Measurements from ENCODE around the gene GRIN3B. TPM values are rescaled to one million over a fixed set of nuclear protein-coding genes. Genes with fewer than 3 reads are reported as not detected.

Gene GRIN3B
- total RNA-seq, 2 donors from 2014 or later = 0.14 TPM; not detected in 1

DNA sequence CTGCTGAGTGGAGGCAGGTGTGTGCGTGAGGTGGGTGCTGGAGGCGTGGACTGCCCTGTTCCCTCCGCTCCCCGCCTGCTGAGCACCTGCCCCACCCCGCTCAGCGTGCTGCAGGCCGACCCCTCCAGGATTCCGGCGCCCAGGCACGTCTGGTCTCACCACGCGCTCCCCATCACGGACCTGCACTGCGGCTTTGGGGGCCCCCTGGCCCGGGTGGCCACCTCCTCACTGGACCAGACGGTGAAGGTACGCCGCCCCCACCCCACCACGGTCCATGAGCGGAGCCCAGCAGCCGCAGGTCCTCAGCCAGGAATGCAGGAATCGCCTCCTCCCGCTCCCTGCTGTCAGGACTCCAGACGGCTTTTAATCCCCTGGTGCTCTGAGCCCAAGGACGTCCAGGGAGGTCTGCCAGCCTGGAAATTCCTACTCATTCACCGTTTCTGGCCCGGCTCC lies 10.1 kb upstream of the GRIN3B start:
- H3K27ac ChIP-seq = no peak overlapping the region
- H3K4me1 ChIP-seq (ENCODE audit: control insufficient read depth in 1 of 2, low read depth in 2 of 2) = peaks cover under 1% of the 10 kb centered on the region in 2 donors
- no peaks in the 10 kb centered on the region for H3K27me3 ChIP-seq (replicated peaks; ENCODE audit: insufficient read depth)
- no peak for ATAC-seq (ENCODE audit: insufficient number of reproducible peaks, low FRiP score, low read depth)
- TF ChIP-seq, protein P1, sequence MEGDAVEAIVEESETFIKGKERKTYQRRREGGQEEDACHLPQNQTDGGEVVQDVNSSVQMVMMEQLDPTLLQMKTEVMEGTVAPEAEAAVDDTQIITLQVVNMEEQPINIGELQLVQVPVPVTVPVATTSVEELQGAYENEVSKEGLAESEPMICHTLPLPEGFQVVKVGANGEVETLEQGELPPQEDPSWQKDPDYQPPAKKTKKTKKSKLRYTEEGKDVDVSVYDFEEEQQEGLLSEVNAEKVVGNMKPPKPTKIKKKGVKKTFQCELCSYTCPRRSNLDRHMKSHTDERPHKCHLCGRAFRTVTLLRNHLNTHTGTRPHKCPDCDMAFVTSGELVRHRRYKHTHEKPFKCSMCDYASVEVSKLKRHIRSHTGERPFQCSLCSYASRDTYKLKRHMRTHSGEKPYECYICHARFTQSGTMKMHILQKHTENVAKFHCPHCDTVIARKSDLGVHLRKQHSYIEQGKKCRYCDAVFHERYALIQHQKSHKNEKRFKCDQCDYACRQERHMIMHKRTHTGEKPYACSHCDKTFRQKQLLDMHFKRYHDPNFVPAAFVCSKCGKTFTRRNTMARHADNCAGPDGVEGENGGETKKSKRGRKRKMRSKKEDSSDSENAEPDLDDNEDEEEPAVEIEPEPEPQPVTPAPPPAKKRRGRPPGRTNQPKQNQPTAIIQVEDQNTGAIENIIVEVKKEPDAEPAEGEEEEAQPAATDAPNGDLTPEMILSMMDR (IDR thresholded peaks at IDR 0.05) = no peak
- peaks cover 14% of the 10 kb centered on the region for H3K36me3 ChIP-seq
- H3K4me3 ChIP-seq = no peak overlapping the region
- H3K9me3 ChIP-seq = no peaks in the 10 kb centered on the region
- no peak for DNase-seq (ENCODE audit: low spot score)

DNA sequence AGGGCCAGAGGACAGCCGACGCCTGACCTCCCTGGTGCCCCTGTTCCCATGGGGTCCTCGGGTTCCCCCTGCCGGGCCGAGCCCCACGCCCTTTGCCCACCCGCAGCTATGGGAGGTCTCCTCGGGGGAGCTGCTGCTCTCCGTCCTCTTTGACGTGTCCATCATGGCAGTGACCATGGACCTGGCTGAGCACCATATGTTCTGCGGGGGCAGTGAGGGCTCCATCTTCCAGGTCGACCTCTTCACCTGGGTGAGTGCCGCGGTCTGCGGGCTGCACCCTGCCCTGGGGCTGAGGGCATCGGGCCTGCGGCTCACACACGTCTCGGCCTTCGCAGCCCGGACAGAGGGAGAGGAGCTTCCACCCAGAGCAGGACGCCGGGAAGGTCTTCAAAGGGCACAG lies 9.5 kb upstream of the GRIN3B start:
- TF ChIP-seq, protein P1 (IDR thresholded peaks at IDR 0.05) = no peak
- no peak for DNase-seq (ENCODE audit: low spot score)
- H3K27me3 ChIP-seq (replicated peaks; ENCODE audit: insufficient read depth) = no peaks in the 10 kb centered on the region
- no peaks in the 10 kb centered on the region for H3K9me3 ChIP-seq
- no peak for ATAC-seq (ENCODE audit: insufficient number of reproducible peaks, low FRiP score, low read depth)
- no peak overlapping the region for H3K4me3 ChIP-seq
- no peaks in the 10 kb centered on the region for H3K4me1 ChIP-seq (ENCODE audit: control insufficient read depth in 1 of 2, low read depth in 2 of 2)
- H3K36me3 ChIP-seq = peaks cover 14% of the 10 kb centered on the region
- H3K27ac ChIP-seq = no peak overlapping the region

DNA sequence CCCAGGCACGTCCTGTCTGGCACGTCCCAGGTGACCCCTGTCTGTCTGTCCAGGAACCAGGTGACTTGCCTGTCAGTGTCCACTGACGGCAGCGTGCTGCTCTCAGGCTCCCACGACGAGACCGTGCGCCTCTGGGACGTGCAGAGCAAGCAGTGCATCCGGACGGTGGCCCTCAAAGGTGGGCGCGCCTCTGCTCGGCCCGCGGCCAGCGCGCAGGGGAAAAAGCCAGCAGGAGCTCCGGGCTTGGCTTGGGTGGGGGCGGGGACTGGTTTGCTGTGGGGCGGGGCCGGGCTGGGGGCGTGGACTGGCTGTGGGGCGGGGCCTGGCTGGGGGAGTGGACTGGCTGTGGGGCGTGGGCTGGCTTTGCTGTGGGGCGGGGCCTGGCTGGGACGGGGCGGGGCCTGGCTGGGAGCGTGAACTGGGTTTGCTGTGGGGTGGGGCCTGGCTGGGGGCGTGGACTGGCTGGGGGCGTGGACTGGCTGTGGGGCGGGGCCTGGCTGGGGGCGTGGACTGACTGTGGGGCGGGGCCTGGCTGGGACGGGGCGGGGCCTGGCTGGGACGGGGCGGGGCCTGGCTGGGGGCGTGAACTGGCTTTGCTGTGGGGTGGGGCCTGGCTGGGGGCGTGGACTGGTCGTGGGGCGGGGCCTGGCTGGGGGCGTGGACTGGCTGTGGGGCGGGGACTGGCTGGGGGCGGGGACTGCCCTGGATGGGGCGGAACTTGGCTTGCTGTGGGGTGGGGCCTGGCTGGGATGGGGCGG lies 8.9 kb upstream of the GRIN3B start:
- Histone ChIP-seq H3K4me3 (no peak overlapping the region), H3K27ac (no peak overlapping the region), H3K27me3 (replicated peaks; ENCODE audit: insufficient read depth) (no peaks in the 10 kb centered on the region), H3K9me3 (no peaks in the 10 kb centered on the region), H3K4me1 (ENCODE audit: control insufficient read depth in 1 of 2, low read depth in 2 of 2) (no peaks in the 10 kb centered on the region), H3K36me3 (peaks cover 14% of the 10 kb centered on the region)
- TF ChIP-seq, protein P1 (IDR thresholded peaks at IDR 0.05) = no peak
- ATAC-seq (ENCODE audit: insufficient number of reproducible peaks, low FRiP score, low read depth) (no peak), DNase-seq (ENCODE audit: low spot score) (no peak)

DNA sequence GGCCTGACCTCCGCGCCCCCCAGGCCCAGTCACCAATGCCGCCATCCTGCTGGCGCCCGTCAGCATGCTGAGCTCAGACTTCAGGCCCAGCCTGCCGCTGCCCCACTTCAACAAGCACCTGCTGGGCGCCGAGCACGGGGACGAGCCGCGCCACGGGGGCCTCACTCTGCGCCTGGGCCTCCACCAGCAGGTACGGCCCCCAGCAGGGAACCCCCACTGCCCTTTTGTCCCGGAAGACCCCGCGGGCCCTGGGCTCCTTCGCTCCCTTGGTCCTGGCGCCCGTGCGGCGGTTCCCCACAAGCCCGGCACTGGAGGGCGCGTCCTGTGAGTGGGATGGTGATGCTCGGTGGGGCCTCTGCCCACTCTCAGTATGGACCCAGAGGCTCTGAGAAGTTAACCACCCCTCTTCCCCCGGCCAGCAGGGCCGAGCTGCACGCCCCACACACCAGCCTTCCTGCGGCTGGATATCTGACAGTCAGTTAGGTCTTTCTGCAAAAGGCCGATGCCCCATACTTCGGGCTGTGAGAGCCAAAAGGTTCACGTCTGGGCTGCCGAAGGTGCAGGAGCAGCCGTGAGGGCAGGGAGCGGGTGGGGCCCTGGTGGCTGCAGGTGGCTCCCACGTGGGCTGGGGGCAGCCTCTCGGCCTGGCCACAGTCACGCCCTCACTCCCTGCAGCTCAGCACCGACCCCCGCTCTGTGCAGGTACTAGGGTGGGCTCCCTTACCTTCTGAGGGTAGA lies 8.1 kb upstream of the GRIN3B start:
- H3K9me3 ChIP-seq = no peaks in the 10 kb centered on the region
- H3K36me3 ChIP-seq = peaks cover 14% of the 10 kb centered on the region
- DNase-seq (ENCODE audit: low spot score) (no peak), ATAC-seq (ENCODE audit: insufficient number of reproducible peaks, low FRiP score, low read depth) (no peak)
- TF ChIP-seq, protein P1 (IDR thresholded peaks at IDR 0.05) = no peak
- H3K27ac ChIP-seq = no peak overlapping the region
- H3K27me3 ChIP-seq (replicated peaks; ENCODE audit: insufficient read depth) = no peaks in the 10 kb centered on the region
- H3K4me1 ChIP-seq (ENCODE audit: control insufficient read depth in 1 of 2, low read depth in 2 of 2) = no peaks in the 10 kb centered on the region
- no peak overlapping the region for H3K4me3 ChIP-seq

DNA sequence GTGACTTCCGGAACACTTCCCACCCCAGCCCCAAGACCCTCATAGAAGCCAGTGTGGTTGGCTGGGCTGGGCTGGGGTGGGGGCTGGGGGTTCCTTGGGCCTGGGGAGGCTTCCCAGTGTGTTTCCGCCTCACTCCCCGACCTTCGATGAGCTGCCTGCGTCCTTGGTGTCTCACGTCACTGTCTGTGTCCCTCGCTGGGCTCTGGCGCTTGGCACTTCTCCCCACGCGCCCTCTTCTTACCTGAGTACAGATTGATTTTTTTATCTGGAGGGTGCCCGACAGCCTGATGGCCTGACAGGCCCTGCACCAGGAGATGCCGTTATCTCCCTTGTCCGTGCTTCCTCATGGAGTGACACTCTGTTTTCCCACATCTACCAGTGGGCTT lies 7.6 kb upstream of the GRIN3B start:
- ATAC-seq (ENCODE audit: insufficient number of reproducible peaks, low FRiP score, low read depth) (no peak), DNase-seq (ENCODE audit: low spot score) (no peak)
- no peaks in the 10 kb centered on the region for H3K9me3 ChIP-seq
- no peaks in the 10 kb centered on the region for H3K4me1 ChIP-seq (ENCODE audit: control insufficient read depth in 1 of 2, low read depth in 2 of 2)
- TF ChIP-seq, protein P1 (IDR thresholded peaks at IDR 0.05) = no peak
- no peak overlapping the region for H3K4me3 ChIP-seq
- no peaks in the 10 kb centered on the region for H3K27me3 ChIP-seq (replicated peaks; ENCODE audit: insufficient read depth)
- H3K27ac ChIP-seq = no peak overlapping the region
- H3K36me3 ChIP-seq = peaks cover 11% of the 10 kb centered on the region
